Fibroblast of mammary gland (primary cell): ENCODE data around the gene TCN2.

ENCODE experiments used
- DNase-seq: peaks from one replicate; pipeline ENCODE4 v3.0.0-alpha.2; 2010; ENCODE audit warnings: low read depth
- H3K4me3 ChIP-seq: 2 replicates; pipeline ENCODE4 v1.5.1; 2011; ENCODE audit warnings: low read depth, mild to moderate bottlenecking, low read length, moderate library complexity; ENCODE audit not compliant: control insufficient read depth
- CTCF ChIP-seq: conservative IDR thresholded peaks from 2 replicates; pipeline ENCODE4 v1.5.1; 2011; ENCODE audit warnings: low read depth, low read length, inconsistent platforms; ENCODE audit not compliant: control insufficient read depth, insufficient read depth

The TCN2 gene

GRCh38 chr22:30596199-30596598 is 10.8 kb upstream of the TCN2 start:
- TF ChIP-seq CTCF: no peak
- no peak overlapping the region for H3K4me3 ChIP-seq
- no peak for DNase-seq

DNA sequence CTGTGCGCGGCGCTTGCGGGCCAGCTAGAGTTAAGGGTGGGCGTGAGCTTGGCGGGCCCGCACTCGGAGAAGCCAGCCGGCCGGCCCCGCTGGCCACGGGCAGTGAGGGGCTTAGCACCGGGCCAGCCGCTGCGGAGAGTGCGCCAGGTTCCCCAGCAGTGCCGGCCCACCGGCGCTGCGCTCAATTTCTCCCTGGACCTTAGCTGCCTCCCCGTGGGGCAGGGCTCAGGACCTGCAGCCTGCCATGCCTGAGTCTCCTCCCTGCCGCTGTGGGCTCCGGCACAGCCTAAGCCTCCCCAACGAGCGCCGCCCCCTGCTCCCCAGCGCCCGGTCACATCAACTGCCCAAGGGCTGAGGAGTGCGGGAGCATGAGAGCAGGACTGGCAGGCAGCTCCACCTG is 10.1 kb upstream of the TCN2 start:
- no peak for DNase-seq
- TF ChIP-seq CTCF: no peak
- H3K4me3 ChIP-seq: no peak overlapping the region

- no peak for DNase-seq
- no peak for TF ChIP-seq CTCF
- H3K4me3 ChIP-seq: no peak overlapping the region
Observed at GRCh38 chr22:30598986-30599385, 8.0 kb upstream of the TCN2 start.

DNA sequence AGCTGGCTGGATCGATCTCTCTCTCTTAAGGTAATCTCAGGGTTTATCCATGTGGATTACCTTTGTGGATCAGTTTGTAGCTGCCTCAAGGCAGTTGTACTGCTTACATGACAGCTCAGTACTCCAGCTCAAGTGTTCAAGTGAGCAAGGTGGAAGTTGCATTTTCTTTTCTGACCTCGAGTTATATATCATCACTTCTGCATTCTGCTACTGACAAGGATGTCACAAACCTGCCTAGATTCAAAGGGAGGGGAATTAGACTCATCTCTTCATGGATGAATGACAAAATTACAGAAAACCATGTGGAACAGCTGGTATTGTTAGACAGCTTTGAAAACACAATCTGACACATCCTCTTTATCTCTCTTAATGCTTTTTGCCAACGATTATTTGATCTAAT is 6.1 kb upstream of the TCN2 start:
- no peak overlapping the region for H3K4me3 ChIP-seq
- no peak for DNase-seq
- TF ChIP-seq CTCF: no peak

GRCh38 chr22:30601464-30601863 is 5.5 kb upstream of the TCN2 start:
- no peak for DNase-seq
- TF ChIP-seq CTCF: no peak
- no peak overlapping the region for H3K4me3 ChIP-seq

DNA sequence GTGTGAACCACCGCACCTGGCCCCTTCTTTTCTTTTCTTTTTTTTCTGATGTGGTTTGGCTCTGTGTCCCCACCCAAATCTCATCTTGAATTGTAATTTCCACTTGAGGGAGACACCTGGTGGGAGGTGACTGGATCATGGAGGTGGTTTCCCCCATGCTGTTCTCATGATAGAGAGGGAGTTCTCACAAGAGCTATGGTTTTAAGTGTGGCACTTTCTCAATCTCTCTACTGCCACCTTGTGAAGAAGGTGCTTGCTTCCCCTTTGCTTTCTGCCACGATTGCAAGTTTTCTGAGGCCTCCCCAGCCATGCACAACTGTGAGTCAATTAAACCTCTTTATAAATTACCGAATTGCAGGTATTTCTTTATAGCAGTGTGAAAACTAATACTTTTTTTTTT is 4.9 kb upstream of the TCN2 start:
- TF ChIP-seq CTCF: peak; percentile 27
- H3K4me3 ChIP-seq: no peak overlapping the region
- peak; percentile 31 for DNase-seq

DNA sequence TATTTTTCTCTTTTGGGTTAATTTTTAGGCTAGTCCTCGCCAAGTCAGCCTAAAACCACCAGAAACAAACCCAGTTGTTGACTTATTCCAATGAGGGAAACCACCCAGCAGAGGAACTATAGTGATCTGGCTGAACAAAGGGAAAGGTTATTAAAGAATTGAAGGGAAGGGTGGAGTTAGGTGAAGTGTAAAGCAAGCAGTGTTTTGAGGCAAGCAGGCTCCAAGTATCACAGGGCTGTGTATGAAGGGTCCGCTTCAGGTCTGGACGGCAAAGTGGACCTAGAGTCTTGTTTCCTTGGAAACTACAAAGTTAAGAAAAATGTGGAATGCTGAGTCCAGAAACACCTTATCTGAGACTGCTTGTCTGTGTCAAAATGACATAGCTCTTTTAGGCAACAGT is 3.2 kb upstream of the TCN2 start:
- H3K4me3 ChIP-seq: no peak overlapping the region
- no peak for TF ChIP-seq CTCF

More for the DNA sequence above, 3.2 kb upstream of the TCN2 start:
- no peak for DNase-seq
